Measurements from ENCODE around the gene FBXW4. TPM values are rescaled to one million over a fixed set of nuclear protein-coding genes. Genes with fewer than 3 reads are reported as not detected.

FBXW4 gene
- total and polyA plus RNA-seq, 2 of the 8 experiments (the other 6 are each of a cell fraction or from before 2014, with no cell fraction given): 29.0 to 32.8 TPM

- no peak for TF ChIP-seq CTCF (IDR thresholded peaks at IDR 0.05; ENCODE audit: control extremely low read depth in 1 of 3, insufficient read depth in 1 of 3, low read depth in 1 of 3, low read length in 3 of 3)
These were observed 19.9 kb downstream of the FBXW4 start (continued) for GRCh38 chr10:101675115-101675514.

All from H1 (cell line).